Posterior vena cava (tissue), 2 donors: ENCODE results near the gene NOS3. TPM values are rescaled to one million over a fixed set of nuclear protein-coding genes. Genes with fewer than 3 reads are reported as not detected.

ENCODE experiments used
- DNase-seq: peaks from one replicate; pipeline ENCODE4 v3.0.0-alpha.2; 2020; ENCODE audit warnings: low spot score
- intact Hi-C, 2 donors: fragments of 100-400 bp; cut with DNase I; formaldehyde crosslinking; loops; one replicate each; pipeline versions ENCODE4 v1.14.1 to v1.14.2; 2022 to 2023
- total RNA-seq, 2 donors: library from RNA; stranded (reverse); fragmentation: NEBNext Ultra II Directional; extraction: Animal tissue kit (Norgen Biotek cat#: 25700); gene quantifications; one replicate each; pipeline ENCODE4 v1.2.1, GENCODE V29; 2021
- donor health status: DM: yes; HTN: yes; CAD: no.
- donor health status: DM: yes; HTN: yes; CAD: no.

NOS3 gene
- total RNA-seq, 2 donors from 2014 or later = 27.9 to 71.8 TPM

DNA sequence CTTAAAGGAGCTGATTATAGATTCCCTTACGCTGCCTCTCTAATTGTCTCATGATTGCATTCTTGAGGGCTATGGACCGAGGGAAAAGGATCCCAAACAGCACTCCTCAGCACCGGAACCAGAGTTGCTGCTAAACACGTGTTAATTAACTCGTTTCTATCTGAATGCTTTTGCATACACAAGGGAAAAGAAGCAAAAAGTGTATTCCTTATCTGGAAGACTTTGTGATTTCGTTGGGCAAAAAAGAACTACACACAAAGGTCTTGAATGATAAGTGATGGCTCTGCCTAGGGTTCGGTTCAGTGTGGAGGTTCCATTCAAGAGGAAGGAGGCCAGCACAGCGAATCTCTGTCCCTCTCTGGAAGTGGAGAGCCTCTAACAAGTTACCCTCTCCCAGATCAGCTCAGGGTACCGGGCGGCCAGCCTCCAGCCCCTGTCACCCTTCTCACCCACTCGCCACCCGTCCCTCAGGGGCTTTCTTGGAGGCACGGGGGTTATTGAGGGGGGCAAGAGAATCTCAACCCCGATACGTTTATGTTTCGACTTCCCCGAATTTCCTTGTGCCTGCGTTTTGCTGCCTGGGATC, 68.1 kb downstream of the NOS3 start:
- no peak for DNase-seq
- intact Hi-C loops = no loop called here

DNA sequence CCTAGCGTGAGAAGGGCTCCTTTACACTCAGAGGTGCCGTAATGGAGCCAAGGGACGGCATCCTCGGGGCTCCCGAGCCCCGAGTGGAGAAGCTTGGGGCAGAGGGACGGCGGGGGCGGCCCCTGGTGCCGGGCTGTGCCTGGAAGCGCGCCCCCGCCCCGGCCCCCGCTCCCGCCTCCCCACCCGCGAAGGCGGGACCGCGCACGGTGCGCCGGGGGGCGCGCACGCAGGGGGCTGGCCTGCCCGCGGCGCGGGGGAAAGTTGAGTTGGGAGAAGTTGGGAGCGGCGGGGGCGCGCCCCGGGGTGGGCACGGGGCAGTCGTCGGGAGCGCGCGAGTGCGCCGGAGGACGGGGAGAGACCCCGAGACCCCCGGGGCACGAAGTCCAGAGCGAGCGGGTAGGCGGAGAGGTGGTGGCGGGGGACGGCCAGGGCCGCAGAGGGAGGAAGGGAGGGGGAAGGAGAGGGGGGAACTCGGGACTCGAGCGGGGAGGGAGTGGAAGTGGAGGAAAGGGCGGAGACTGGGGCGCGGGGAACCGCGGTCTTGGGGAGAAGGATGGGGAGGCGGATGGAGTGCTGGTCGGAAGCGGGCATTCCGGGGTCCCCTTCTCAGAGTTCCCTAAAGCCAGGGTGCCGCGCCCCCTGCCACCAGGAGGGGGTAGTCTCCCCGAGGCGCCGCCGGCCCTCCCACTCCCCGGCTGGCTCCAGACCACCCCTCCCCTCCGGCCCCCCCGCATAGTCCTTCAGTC, 68.7 kb downstream of the NOS3 start, which contains the start of gene SLC4A2:
Gene SLC4A2, plus strand, starts transcription at position 223 of the 746 bp plus-strand sequence. CDS start 2,399 bp downstream, outside the sequence.
- peak; percentile 93 for DNase-seq
- intact Hi-C loops = no loop called here

DNA sequence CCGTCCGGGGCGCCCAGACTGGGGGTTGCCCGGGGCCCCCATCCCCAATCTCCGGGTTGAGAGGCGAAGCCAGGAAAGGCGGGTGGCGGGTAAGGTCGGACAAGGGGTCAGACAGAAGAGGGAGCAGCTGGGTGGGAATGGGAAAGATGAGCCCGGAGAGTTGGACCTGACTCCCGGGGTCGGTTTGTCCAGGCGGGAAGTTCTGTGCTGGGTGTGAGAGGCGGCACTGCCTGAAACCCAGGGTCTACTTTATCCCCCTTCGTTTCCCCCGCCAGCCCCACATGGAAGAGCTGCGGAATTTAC, 69.2 kb downstream of the NOS3 start:
- no peak for DNase-seq
- intact Hi-C loops = no loop called here

DNA sequence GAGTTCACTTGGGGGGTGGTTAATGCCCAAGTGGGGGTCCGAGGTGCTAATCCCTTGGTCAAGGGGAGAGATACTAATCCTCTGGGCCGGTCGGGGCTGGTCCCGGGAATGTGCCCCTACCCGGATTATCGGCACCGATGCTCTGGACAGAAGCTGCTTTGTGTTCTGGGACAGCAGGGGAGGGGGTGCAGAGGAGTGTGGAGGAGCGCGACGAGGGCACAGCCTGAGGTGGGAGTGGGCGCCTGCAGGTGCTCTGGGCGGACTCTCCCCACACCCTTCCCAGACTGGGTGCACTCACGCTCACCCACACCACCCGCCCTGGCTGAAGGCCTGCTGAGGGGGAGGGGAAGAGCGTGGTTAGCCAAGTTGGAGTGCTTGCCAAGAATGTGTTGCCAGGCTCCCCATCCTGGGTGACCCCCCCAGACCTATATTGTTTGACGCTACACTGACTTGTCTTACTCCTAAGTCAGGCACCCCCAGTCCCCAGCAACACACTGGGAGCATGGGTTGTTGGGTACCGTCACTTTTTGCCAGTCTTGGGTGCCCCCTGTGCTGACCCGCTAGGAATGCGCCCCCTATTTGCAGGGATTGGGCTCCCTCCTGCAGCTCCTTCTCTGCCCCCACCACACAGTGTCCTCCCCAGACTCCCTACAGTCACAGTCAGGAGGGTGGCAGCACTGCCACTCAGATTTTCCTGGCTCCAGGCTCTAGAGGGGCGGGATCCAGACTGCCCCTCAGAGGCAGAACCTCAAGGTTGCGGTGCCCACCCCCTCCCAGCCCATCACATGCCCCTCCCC, 69.8 kb downstream of the NOS3 start:
- no peak for DNase-seq
- intact Hi-C loops = no loop called here

DNA sequence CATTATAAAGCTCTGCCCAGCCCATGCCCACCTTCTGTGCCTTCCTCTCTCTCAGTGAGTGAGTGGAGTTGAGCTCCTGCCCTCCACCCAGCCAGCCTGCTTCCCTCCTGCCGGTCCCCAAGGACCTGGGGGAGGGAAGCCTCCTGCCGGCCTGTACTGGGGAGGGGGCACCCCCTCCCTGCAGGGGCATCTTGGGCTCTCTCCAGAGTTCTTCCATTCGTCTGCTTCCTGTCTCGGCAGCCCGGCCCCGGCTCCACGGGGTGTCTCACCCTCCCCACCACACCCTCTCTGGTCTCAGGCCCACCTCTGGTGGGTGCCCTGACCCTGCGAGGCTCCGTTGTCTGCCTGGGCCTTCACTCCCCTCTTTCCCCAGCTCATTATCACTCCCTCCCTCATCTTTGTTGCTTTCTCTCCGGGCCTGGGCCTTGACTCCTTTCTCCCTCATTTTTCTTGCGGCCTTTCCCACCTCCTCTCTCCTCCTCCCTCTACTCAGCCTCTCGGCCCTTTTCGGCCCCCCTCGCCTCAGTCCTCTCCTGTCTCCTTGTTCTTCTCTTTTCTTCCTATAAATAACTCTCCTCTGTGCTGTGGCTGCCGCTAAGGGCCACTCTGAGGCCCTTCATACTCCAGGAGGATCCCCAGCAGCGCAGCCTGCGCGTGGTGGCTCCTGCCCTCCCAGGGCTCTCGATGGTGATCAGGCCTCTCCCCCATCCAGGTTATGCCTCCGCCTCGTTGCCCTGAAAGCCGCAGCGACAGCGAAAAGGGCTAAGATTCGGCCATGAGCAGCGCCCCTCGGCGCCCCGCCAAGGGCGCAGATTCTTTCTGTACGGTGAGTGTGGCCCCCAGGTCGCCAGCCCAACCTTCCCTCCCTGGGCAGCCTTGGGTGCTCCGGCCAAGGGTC, 70.6 kb downstream of the NOS3 start:
- no peak for DNase-seq
- intact Hi-C loops = no loop called here

DNA sequence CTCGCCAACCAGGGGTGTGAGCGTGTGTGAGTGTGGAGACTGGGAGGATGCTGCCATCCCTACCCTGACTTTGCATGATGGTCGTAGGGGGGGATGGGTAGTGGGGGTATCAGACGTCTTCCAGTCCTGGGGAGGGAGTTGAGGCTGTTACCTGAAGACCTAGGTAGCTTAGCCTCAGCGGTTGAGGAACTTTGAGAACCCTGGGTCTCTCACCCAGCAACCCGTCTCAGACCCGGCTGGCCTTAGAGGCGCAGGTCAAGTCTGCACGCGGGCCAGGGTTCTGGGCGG, 71.2 kb downstream of the NOS3 start:
- intact Hi-C loops = no loop called here
- DNase-seq = no peak

DNA sequence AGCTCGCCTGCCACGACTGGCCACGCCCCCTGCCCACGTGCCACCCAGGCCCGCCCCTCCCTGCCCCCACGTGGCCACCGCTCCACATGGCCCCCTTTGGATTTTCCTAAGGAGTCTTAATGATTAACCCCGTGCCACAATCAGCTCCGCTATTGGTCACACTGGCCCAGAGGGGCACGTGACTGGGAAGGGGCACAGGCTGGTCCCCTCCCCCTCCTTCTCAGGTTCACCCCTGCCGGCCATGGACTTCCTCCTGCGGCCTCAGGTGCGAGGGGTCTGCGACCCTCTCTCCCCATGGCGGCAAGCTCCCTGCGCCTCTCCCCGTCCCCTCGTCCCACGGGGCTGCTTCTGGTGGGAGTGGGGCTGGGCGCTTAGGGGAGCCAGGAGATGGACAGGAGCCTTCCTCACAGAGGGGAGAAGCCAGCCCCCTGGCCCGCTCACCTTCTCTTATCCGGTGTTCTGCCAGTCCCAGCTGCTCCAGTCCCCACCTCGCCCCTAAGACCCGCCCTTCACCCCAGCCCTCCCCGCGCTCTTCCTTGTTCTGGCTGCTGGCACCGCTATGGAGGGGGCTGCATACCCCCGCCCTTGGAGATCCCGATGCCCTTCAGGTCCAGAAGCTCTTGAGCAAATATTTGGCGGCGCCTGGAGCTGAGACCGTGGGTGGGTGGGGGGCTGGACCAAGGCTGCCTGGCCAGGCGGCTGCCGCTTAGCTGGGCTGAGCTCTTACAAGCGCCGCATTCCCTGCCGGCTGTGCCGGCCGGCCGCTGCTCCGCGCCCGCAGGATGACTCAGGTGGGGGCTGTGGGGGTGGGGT, 71.8 kb downstream of the NOS3 start:
- intact Hi-C loops = no loop called here
- peak; percentile 89 for DNase-seq

DNA sequence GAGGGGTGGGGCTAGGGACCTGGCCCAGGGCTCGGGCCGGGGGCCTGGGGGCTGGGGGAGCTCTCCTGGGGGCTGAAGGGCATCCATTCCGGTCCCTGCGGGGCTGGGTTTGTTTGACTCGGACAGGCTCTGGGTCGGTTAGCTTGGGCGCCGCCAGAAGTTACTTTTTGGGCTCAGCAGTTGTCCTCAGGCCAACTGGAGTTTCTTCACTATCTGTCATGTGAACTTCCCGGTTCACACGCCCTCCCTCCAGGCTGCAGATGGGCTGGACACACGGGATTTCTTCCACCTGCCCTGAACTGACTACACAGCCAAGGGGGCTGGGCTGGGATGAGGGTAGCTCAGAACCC, 72.4 kb downstream of the NOS3 start:
- intact Hi-C loops = no loop called here
- no peak for DNase-seq

Other genes starting within 250 kb of the NOS3 start
- 100 to 1,000 TPM in 1 of 2 donors, 10 to 100 TPM in 1; 65.3 to 110 TPM for gene TMEM176B, start 190.7 kb upstream of the NOS3 start, total RNA-seq
- gene TMEM176A, start 190.2 kb upstream of the NOS3 start, total RNA-seq = 10 to 100 TPM; 47.2 to 70.7 TPM
- gene AOC1, start 138.5 kb upstream of the NOS3 start, total RNA-seq = under 1 TPM in 1 of 2 donors, not detected in 1; 0.46 TPM
- 10 to 100 TPM; 27.3 to 37.3 TPM for gene KCNH2, start 12.7 kb upstream of the NOS3 start, total RNA-seq
- not detected for gene ATG9B, start 33.5 kb downstream of the NOS3 start, total RNA-seq
- 10 to 100 TPM; 19.2 to 24.5 TPM for gene ABCB8, start 37.4 kb downstream of the NOS3 start, total RNA-seq
- gene ASIC3, start 57.5 kb downstream of the NOS3 start, total RNA-seq = 1 to 10 TPM; 1.4 to 1.5 TPM
- 1 to 10 TPM; 5.2 to 7.3 TPM for gene CDK5, start 66.9 kb downstream of the NOS3 start, total RNA-seq
- gene SLC4A2, start 68.6 kb downstream of the NOS3 start, total RNA-seq = 100 to 1,000 TPM; 105 to 212 TPM
- 10 to 100 TPM; 35.5 to 56.3 TPM for gene FASTK, start 89.8 kb downstream of the NOS3 start, total RNA-seq
- 10 to 100 TPM; 27.4 to 27.7 TPM for gene TMUB1, start 92.5 kb downstream of the NOS3 start, total RNA-seq
- 10 to 100 TPM; 55.7 to 63.6 TPM for gene AGAP3, start 95.5 kb downstream of the NOS3 start, total RNA-seq
- gene GBX1, start 176.7 kb downstream of the NOS3 start, total RNA-seq = not detected
- gene ASB10, start 196.2 kb downstream of the NOS3 start, total RNA-seq = not detected
- gene H2BK1, start 219.5 kb downstream of the NOS3 start, total RNA-seq = 1 to 10 TPM in 1 of 2 donors, not detected in 1; 1.1 TPM
- 10 to 100 TPM; 24.4 to 27.4 TPM for gene ABCF2, start 236.2 kb downstream of the NOS3 start, total RNA-seq
- 10 to 100 TPM; 37.5 to 40.7 TPM for gene CHPF2, start 241.5 kb downstream of the NOS3 start, total RNA-seq